CD8-positive, alpha-beta memory T cell (primary cell): Measurements from ENCODE around the gene TXNDC12. TPM values are rescaled to one million over a fixed set of nuclear protein-coding genes. Genes with fewer than 3 reads are reported as not detected.

Experiments used
- CTCF ChIA-PET: fragments of 350-600 bp; sonication (Branson Sonifier 250); formaldehyde crosslinking; loops from one replicate; lab custom pipeline; 2021; ENCODE audit warnings: antibody characterized with exemption; lab: Charles Lee
- POLR2A ChIA-PET: fragments of 350-600 bp; sonication (Branson Sonifier 250); formaldehyde crosslinking; loops from one replicate; lab custom pipeline; 2021; ENCODE audit warnings: antibody characterized with exemption; lab: Charles Lee
- DNase-seq, 5 donors: peaks; one replicate each; pipeline versions ENCODE4 v3.0.0 to v3.0.0-alpha.2; 2020 to 2022; ENCODE audit warnings: mixed read lengths in 1 of 5
- H3K27ac ChIP-seq: one replicate; pipeline ENCODE4 v1.7.0; 2013; ENCODE audit warnings: low read depth, mild to moderate bottlenecking, low read length, moderate library complexity
- H3K27me3 ChIP-seq: 2 replicates; pipeline ENCODE4 v1.7.0; 2013; ENCODE audit warnings: low read length, mild to moderate bottlenecking; ENCODE audit not compliant: insufficient read depth, poor library complexity, severe bottlenecking
- H3K36me3 ChIP-seq: 2 replicates; pipeline ENCODE4 v1.7.0; 2013; ENCODE audit warnings: mild to moderate bottlenecking, low read length, moderate library complexity; ENCODE audit not compliant: insufficient read depth
- H3K4me1 ChIP-seq: 2 replicates; pipeline ENCODE4 v1.7.0; 2013; ENCODE audit warnings: mild to moderate bottlenecking, low read length, moderate library complexity; ENCODE audit not compliant: insufficient read depth
- H3K4me3 ChIP-seq: 2 replicates; pipeline ENCODE4 v1.7.0; 2013; ENCODE audit warnings: mild to moderate bottlenecking, low read length
- H3K9me3 ChIP-seq: 2 replicates; pipeline ENCODE4 v1.7.0; 2013; ENCODE audit warnings: mild to moderate bottlenecking, low read length
- H3K27ac Mint-ChIP-seq, 8 donors: one replicate each; pipeline ENCODE4 v1.8.0; 2020 to 2021; ENCODE audit warnings: mixed read lengths in 8 of 8, mild to moderate bottlenecking in 6 of 8, inconsistent platforms in 3 of 8, moderate library complexity in 3 of 8
- H3K27me3 Mint-ChIP-seq, 2 donors: one replicate each; pipeline ENCODE4 v1.8.0; 2020 to 2021; ENCODE audit warnings: mixed read lengths in 2 of 2, mild to moderate bottlenecking in 1 of 2, moderate library complexity in 1 of 2
- H3K36me3 Mint-ChIP-seq, 3 donors: one replicate each; pipeline ENCODE4 v1.8.0; 2020 to 2021; ENCODE audit warnings: mixed read lengths in 3 of 3, inconsistent platforms in 1 of 3, mild to moderate bottlenecking in 1 of 3
- H3K4me1 Mint-ChIP-seq, 3 donors: one replicate each; pipeline ENCODE4 v1.8.0; 2020 to 2021; ENCODE audit warnings: mixed read lengths in 3 of 3, inconsistent platforms in 1 of 3, mild to moderate bottlenecking in 1 of 3
- H3K4me3 Mint-ChIP-seq, 7 donors: one replicate each; pipeline ENCODE4 v1.8.0; 2020 to 2021; ENCODE audit warnings: mixed read lengths in 7 of 7, mild to moderate bottlenecking in 6 of 7, moderate library complexity in 4 of 7, inconsistent platforms in 2 of 7
- H3K9me3 Mint-ChIP-seq, 5 donors: one replicate each; pipeline ENCODE4 v1.8.0; 2020 to 2022; ENCODE audit warnings: mixed read lengths in 5 of 5, mild to moderate bottlenecking in 3 of 5, moderate library complexity in 2 of 5, inconsistent platforms in 1 of 5
- polyA plus RNA-seq: library from polyadenylated mRNA; unstranded; fragments of 300-500 nt; fragmentation: Illumina TruSeq; gene quantifications from one replicate; pipeline ENCODE4 v1.2.3, GENCODE V29; 2021
- total RNA-seq, 2 experiments: library from RNA; stranded (reverse); gene quantifications; one replicate each; pipeline ENCODE4 v1.2.3, GENCODE V29; 2021

Gene TXNDC12
- total and polyA plus RNA-seq, 3 experiments from 2014 or later, result 29.9 to 86.5 (median 34.7) TPM

DNA sequence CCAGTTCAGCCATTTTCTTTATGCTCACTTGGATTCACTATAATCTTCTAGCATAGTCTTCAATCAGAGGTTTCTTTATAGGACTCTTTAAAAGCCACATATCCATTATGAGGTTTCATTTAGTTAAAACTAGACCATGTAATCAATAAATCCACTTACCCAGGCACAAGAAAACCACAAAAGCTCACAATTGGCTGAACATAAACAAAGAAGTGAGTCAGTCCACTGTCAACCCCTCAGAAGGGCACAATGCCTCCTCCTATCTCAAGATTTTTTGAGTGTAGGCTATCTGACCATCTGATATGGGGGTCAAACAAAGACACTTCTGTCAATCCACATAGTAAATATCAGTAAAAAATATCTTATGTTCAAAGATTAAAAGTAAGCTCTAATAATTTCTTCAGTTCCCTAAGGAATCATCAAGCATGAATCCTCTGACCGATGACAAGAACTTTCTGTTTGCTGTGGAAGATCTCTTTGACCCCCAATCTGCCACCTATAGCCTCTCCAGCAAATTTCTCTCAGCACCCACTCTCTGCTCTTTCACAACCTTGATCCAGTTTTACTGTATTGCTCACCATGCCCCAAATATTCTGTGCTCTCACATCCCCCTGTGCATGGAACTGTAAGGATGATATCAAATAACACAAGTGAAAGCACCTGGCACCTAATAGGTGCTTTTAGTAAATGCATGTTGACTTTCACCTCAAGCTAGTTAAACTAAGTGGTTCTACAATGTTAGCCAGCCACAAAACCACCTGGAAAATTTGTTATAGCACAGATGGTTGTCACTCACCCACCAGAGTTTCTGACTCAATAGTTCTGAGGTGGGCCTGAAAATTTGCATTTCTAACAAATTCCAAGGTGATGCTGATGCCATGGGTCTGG is 81.2 kb downstream of the TXNDC12 start:
- H3K4me3 ChIP-seq, result no peak overlapping the region
- no peaks in the 10 kb centered on the region for H3K4me1 Mint-ChIP-seq
- H3K9me3 Mint-ChIP-seq, result no peaks in the 10 kb centered on the region
- H3K36me3 Mint-ChIP-seq, result no peaks in the 10 kb centered on the region
- no peaks in the 10 kb centered on the region for H3K27me3 ChIP-seq
- no peaks in the 10 kb centered on the region for H3K9me3 ChIP-seq
- ChIA-PET POLR2A (no interaction called here), CTCF (no interaction called here)
- DNase-seq, result no peak
- no peak overlapping the region for H3K27ac ChIP-seq
- no peaks in the 10 kb centered on the region for H3K36me3 ChIP-seq
- no peak overlapping the region for H3K4me3 Mint-ChIP-seq
- H3K4me1 ChIP-seq, result no peaks in the 10 kb centered on the region
- H3K27ac Mint-ChIP-seq, result no peak overlapping the region
- H3K27me3 Mint-ChIP-seq, result peaks cover 4 to 11% of the 10 kb centered on the region in 2 donors

Other genes with a start within 250 kb of the TXNDC12 start
- 100 to 1,000 TPM; 129 to 139 TPM for gene NRDC, start 176.5 kb downstream of the TXNDC12 start, total RNA-seq
- gene NRDC, start 176.5 kb downstream of the TXNDC12 start, polyA plus RNA-seq, result 83.0 TPM
- under 1 TPM; 0.11 to 0.13 TPM for gene RAB3B, start 64.5 kb downstream of the TXNDC12 start, total RNA-seq
- 0.01 TPM for gene RAB3B, start 64.5 kb downstream of the TXNDC12 start, polyA plus RNA-seq
- gene KTI12, start 21.4 kb downstream of the TXNDC12 start, total RNA-seq, result 10 to 100 TPM; 16.4 to 18.1 TPM
- gene KTI12, start 21.4 kb downstream of the TXNDC12 start, polyA plus RNA-seq, result 38.8 TPM
- 10 to 100 TPM; 31.8 to 32.4 TPM for gene BTF3L4, start 1.1 kb upstream of the TXNDC12 start, total RNA-seq
- 55.0 TPM for gene BTF3L4, start 1.1 kb upstream of the TXNDC12 start, polyA plus RNA-seq
- 1 to 10 TPM; 4.4 to 4.7 TPM for gene ZFYVE9, start 86.9 kb upstream of the TXNDC12 start, total RNA-seq
- 3.2 TPM for gene ZFYVE9, start 86.9 kb upstream of the TXNDC12 start, polyA plus RNA-seq